Smooth muscle cell (in vitro differentiated cells): ENCODE results near the gene LMOD2. TPM values are rescaled to one million over a fixed set of nuclear protein-coding genes. Genes with fewer than 3 reads are reported as not detected.
A peak's percentile ranks its signal among the peaks of the same experiment; 100 is the strongest.

Experiments used
- DNase-seq: peaks from one replicate; lab custom pipeline; 2025; ENCODE audit not compliant: unreplicated experiment; lab: John Stamatoyannopoulos, UW
- H2AFZ ChIP-seq: fragments of 200-600 bp; sonication (generic); 2 replicates; pipeline ENCODE4 v1.6.0; 2016; ENCODE audit warnings: antibody characterized with exemption, low read depth, mild to moderate bottlenecking
- H3F3A ChIP-seq: fragments of 200-600 bp; sonication (generic); 2 replicates; pipeline ENCODE4 v1.6.0; 2017; ENCODE audit warnings: antibody characterized with exemption, low read depth
- H3K27ac ChIP-seq: fragments of 200-600 bp; sonication (generic); 2 replicates; pipeline ENCODE4 v1.5.1; 2016; ENCODE audit warnings: low read depth, mild to moderate bottlenecking
- H3K27me3 ChIP-seq: fragments of 200-600 bp; sonication (generic); 2 replicates; pipeline ENCODE4 v1.6.1; 2016; ENCODE audit warnings: low read depth, mild to moderate bottlenecking
- H3K36me3 ChIP-seq: fragments of 200-600 bp; sonication (generic); 2 replicates; pipeline ENCODE4 v1.5.1; 2016; ENCODE audit warnings: low read depth
- H3K4me1 ChIP-seq: fragments of 200-600 bp; sonication (generic); 2 replicates; pipeline ENCODE4 v1.5.1; 2016; ENCODE audit warnings: low read depth
- H3K4me2 ChIP-seq: fragments of 200-600 bp; sonication (generic); 2 replicates; pipeline ENCODE4 v1.6.0; 2016; ENCODE audit warnings: mild to moderate bottlenecking
- H3K4me3 ChIP-seq: fragments of 200-600 bp; sonication (generic); 2 replicates; pipeline ENCODE4 v1.5.1; 2016; ENCODE audit warnings: mild to moderate bottlenecking
- H3K79me2 ChIP-seq: fragments of 200-600 bp; sonication (generic); 2 replicates; pipeline ENCODE4 v1.6.0; 2016; ENCODE audit warnings: low read depth, mild to moderate bottlenecking
- H3K9ac ChIP-seq: fragments of 200-600 bp; sonication (generic); 2 replicates; pipeline ENCODE4 v1.6.0; 2016; ENCODE audit warnings: low read depth
- H3K9me3 ChIP-seq: fragments of 200-600 bp; sonication (generic); replicated peaks from 2 replicates; pipeline ENCODE4 v1.5.1; 2016; ENCODE audit warnings: low read depth
- H4K20me1 ChIP-seq: fragments of 200-600 bp; sonication (generic); 2 replicates; pipeline ENCODE4 v1.6.0; 2016; ENCODE audit warnings: low read depth
- WGBS: methylation state at CpG from one replicate; pipeline ENCODE4 v1.1.7; 2016; ENCODE audit warnings: low lambda C conversion rate; 5-methylcytosine and 5-hydroxymethylcytosine counted together
- polyA plus RNA-seq: library from polyadenylated mRNA; unstranded; fragments of >200 nt; fragmentation: Nextera tagmentation; extraction: Ambion mirVana; gene quantifications from 2 replicates; pipeline ENCODE4 v1.2.1, GENCODE V29; 2016
- total RNA-seq: library from RNA; depleted of rRNA; stranded (reverse); fragments of >200 nt; gene quantifications from 2 replicates; pipeline ENCODE4 v1.2.3, GENCODE V29; 2014
- TF ChIP-seq, protein P1 (sequence below): fragments of 200-600 bp; sonication (generic); IDR thresholded peaks from 2 replicates; pipeline ENCODE4 v1.5.1; 2017; ENCODE audit warnings: borderline replicate concordance, mild to moderate bottlenecking, antibody characterized with exemption; ENCODE audit not compliant: insufficient read depth, poor library complexity, severe bottlenecking

The LMOD2 gene
- total and polyA plus RNA-seq, 2 experiments from 2014 or later, result 0.10 TPM; not detected in 1

DNA sequence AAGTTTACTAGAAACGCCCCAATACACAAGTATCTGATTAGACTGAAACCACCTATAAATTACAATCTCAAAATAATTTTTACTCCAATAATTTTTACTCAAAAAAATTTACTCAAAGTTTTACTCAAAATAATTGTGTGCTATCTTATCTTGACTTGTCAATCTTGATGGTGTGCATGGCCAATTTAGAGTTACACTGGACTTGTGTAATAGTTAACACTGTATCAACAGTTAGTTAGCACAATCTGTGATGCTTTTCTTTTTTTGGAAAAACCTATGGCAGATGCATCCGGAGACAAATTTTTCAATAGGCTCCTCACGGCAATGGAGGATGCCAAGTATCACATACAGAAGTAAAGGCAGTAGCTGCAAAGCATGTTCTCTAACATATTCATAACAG, 24.9 kb downstream of the LMOD2 start:
- no peak overlapping the region for H3K9ac ChIP-seq
- TF ChIP-seq, protein P1, sequence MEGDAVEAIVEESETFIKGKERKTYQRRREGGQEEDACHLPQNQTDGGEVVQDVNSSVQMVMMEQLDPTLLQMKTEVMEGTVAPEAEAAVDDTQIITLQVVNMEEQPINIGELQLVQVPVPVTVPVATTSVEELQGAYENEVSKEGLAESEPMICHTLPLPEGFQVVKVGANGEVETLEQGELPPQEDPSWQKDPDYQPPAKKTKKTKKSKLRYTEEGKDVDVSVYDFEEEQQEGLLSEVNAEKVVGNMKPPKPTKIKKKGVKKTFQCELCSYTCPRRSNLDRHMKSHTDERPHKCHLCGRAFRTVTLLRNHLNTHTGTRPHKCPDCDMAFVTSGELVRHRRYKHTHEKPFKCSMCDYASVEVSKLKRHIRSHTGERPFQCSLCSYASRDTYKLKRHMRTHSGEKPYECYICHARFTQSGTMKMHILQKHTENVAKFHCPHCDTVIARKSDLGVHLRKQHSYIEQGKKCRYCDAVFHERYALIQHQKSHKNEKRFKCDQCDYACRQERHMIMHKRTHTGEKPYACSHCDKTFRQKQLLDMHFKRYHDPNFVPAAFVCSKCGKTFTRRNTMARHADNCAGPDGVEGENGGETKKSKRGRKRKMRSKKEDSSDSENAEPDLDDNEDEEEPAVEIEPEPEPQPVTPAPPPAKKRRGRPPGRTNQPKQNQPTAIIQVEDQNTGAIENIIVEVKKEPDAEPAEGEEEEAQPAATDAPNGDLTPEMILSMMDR, result no peak
- H3K36me3 ChIP-seq, result peaks cover 8% of the 10 kb centered on the region
- H3K27ac ChIP-seq, result no peak overlapping the region
- no peaks in the 10 kb centered on the region for H4K20me1 ChIP-seq
- no peak overlapping the region for H2AFZ ChIP-seq
- H3F3A ChIP-seq, result no peaks in the 10 kb centered on the region
- no peaks in the 10 kb centered on the region for H3K27me3 ChIP-seq
- H3K4me3 ChIP-seq, result no peak overlapping the region
- 93% methylated on average over 3 of the region's 3 CpGs for WGBS
- H3K4me1 ChIP-seq, result no peaks in the 10 kb centered on the region
- no peaks in the 10 kb centered on the region for H3K9me3 ChIP-seq
- H3K79me2 ChIP-seq, result no peaks in the 10 kb centered on the region
- no peak overlapping the region for H3K4me2 ChIP-seq
- no peak for DNase-seq

GRCh38 chr7:123681561-123681960, 25.9 kb downstream of the LMOD2 start:
- no peaks in the 10 kb centered on the region for H4K20me1 ChIP-seq

GRCh38 chr7:123682690-123683089, 27.0 kb downstream of the LMOD2 start:
- WGBS, result 96% methylated on average over 1 of the region's 1 CpG
- peaks cover 13% of the 10 kb centered on the region for H3F3A ChIP-seq

More at GRCh38 chr7:123681561-123681960, 25.9 kb downstream of the LMOD2 start:
- no peak overlapping the region for H2AFZ ChIP-seq
- H3K36me3 ChIP-seq, result peaks cover 8% of the 10 kb centered on the region
- H3K9me3 ChIP-seq, result no peaks in the 10 kb centered on the region
- WGBS, result 74% methylated on average over 2 of the region's 2 CpGs
- H3K4me2 ChIP-seq, result no peak overlapping the region
- no peak overlapping the region for H3K9ac ChIP-seq
- no peak overlapping the region for H3K27ac ChIP-seq
- H3K79me2 ChIP-seq, result no peaks in the 10 kb centered on the region
- H3K4me1 ChIP-seq, result no peaks in the 10 kb centered on the region
- TF ChIP-seq, protein P1, result no peak
- H3K27me3 ChIP-seq, result no peaks in the 10 kb centered on the region
- peaks cover 6% of the 10 kb centered on the region for H3F3A ChIP-seq
- H3K4me3 ChIP-seq, result no peak overlapping the region
- DNase-seq, result no peak

DNA sequence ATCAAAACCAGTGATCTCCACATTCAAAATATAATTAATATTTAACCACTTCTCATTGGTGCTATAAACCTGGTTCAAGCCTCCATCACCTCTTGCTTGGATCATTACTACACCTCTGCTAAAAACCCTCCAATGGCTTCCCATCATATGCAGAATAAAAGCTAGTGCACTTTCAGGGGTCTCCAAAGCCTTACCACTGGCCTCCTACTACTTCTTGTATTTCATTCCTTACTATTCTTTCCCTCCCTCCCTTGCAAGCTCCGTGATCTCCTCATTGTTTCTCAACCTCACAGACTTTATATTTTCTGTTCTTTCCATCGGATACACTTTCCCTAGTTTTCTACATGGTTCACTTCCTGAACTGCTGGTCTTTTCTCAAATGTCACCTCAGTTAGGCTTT, 31.5 kb downstream of the LMOD2 start:
- H2AFZ ChIP-seq, result no peak overlapping the region
- H3K4me2 ChIP-seq, result no peak overlapping the region
- peaks cover 19% of the 10 kb centered on the region for H4K20me1 ChIP-seq
- H3K27me3 ChIP-seq, result no peaks in the 10 kb centered on the region
- H3K27ac ChIP-seq, result no peak overlapping the region
- peaks cover 16% of the 10 kb centered on the region for H3F3A ChIP-seq
- TF ChIP-seq, protein P1, result no peak
- no peak overlapping the region for H3K4me3 ChIP-seq
- H3K36me3 ChIP-seq, result peaks cover 2% of the 10 kb centered on the region
- no peak for DNase-seq
- no peaks in the 10 kb centered on the region for H3K4me1 ChIP-seq
- no peaks in the 10 kb centered on the region for H3K9me3 ChIP-seq
- no peak overlapping the region for H3K9ac ChIP-seq
- WGBS, result 97% methylated on average over 2 of the region's 2 CpGs
- no peaks in the 10 kb centered on the region for H3K79me2 ChIP-seq

More at GRCh38 chr7:123682690-123683089, 27.0 kb downstream of the LMOD2 start:
- Histone ChIP-seq H4K20me1 (no peaks in the 10 kb centered on the region), H3K36me3 (peaks cover 8% of the 10 kb centered on the region), H3K4me3 (no peak overlapping the region), H3K9me3 (no peaks in the 10 kb centered on the region), H3K4me2 (no peak overlapping the region), H3K27ac (no peak overlapping the region), H3K27me3 (no peaks in the 10 kb centered on the region), H2AFZ (no peak overlapping the region), H3K79me2 (no peaks in the 10 kb centered on the region), H3K9ac (no peak overlapping the region), H3K4me1 (no peaks in the 10 kb centered on the region)
- no peak for DNase-seq
- TF ChIP-seq, protein P1, result peak; percentile 65
